ENCODE data around the gene PTPN20.

Gene PTPN20

GRCh38 chr10:47049056-47049851, 138.0 kb downstream of the PTPN20 start:
- DNase-seq = no peak

DNA sequence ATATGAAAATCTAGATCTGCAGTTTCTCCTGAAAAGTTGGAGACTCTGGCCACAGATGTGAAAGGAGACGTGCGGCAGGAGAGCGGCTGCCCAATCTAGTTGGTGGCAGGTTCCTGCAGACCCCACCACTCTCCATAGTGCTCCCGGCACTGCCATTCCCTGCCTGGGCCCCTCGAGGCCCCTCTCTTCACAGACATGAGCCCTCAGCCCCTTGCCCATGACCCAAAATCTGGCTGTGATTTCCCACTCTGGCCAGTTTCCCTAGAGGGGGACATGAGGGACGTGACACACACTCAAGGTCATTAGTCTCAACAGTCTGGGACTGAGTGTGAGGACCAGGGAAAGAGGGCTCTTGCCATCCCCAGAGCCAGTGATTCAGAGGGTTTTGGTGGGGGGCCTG, 138.7 kb downstream of the PTPN20 start:
- DNase-seq = no peak

DNA sequence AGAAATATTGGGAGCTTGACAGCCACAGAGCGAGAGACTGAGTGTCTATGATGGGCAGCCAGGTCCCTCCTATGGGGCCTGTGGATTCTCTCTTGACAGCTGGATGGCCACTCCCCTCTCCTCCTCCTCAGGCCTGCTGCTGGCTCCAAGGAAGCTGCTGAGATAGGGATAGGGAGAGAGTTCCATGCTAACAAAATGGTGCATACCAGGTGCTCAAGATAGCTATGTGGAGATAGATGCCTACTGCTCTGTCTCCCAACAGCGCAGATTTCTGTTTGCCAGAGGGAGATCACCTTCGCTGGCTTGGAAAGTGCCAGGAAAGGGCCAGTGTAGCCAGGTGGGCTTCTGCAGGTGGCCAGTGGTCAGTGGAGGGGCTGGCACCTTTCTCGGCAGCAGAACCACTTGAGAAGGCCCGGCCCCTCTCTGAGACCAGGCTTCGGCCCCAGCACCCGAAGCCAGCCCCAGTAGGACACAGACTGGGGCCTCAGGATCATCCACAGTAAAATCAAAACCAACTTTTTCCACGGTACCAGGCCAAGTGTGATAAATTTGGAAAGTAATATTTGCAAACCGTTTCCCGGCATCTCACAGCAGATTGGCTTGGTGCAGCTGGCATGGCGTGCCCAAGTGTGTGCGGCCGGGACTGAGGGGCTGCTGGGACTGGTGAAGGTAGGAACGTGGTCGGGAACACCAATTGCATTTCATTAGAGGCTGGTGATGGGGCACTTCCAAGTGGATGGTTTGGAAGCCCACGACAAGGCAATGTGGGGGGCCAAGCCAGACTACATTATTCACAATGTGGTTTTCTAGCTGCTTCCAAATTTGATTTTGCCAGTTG, 139.6 kb downstream of the PTPN20 start:
- no peak for DNase-seq

GRCh38 chr10:47051741-47052238, 140.6 kb downstream of the PTPN20 start:
- no peak for DNase-seq

Measured in NCI-H1694 treated with DMSO at 0.1 percent for 48 hours (cell line).